Natural killer cell (primary cell): ENCODE data around the gene CCDC91. TPM values are rescaled to one million over a fixed set of nuclear protein-coding genes. Genes with fewer than 3 reads are reported as not detected.
"Not testable (repeated sequence)": the region's sequence is repeated elsewhere in the genome, so short reads cannot be mapped to it uniquely, and the experiment has no call there.

ENCODE experiments used
- ATAC-seq, 3 donors: fragments of 150-1000 bp in 2 of 3; fragments of 200-7000 bp in 1 of 3; cut with Tn5 transposase; 1 replicate in 1 of 3; 2 replicates in 2 of 3; pipeline ENCODE4 v1.10.0; 2021; ENCODE audit warnings: mild to moderate bottlenecking in 2 of 3, moderate library complexity in 2 of 3
- DNase-seq, 2 donors: peaks; one replicate each; pipeline versions ENCODE4 v3.0.0 to v3.0.0-alpha.2; 2013 to 2021; ENCODE audit warnings: mixed read lengths in 1 of 2
- H3K27ac ChIP-seq: one replicate; pipeline ENCODE4 v1.5.1; 2013; ENCODE audit warnings: mild to moderate bottlenecking, low read length
- H3K27me3 ChIP-seq: one replicate; pipeline ENCODE4 v1.6.1; 2013; ENCODE audit warnings: low read length; ENCODE audit not compliant: control insufficient read depth, insufficient read depth
- H3K36me3 ChIP-seq: one replicate; pipeline ENCODE4 v1.6.1; 2013; ENCODE audit warnings: low read length; ENCODE audit not compliant: control insufficient read depth, insufficient read depth
- H3K4me1 ChIP-seq: one replicate; pipeline ENCODE4 v1.6.1; 2013; ENCODE audit warnings: low read length; ENCODE audit not compliant: control insufficient read depth, insufficient read depth
- H3K4me3 ChIP-seq: one replicate; pipeline ENCODE4 v1.5.1; 2013; ENCODE audit warnings: low read length
- H3K9me3 ChIP-seq: one replicate; pipeline ENCODE4 v1.6.1; 2013; ENCODE audit warnings: low read length; ENCODE audit not compliant: control insufficient read depth, insufficient read depth
- H3K27ac Mint-ChIP-seq, 2 donors: one replicate each; pipeline ENCODE4 v1.8.0; 2022; ENCODE audit warnings: mild to moderate bottlenecking in 2 of 2, mixed read lengths in 2 of 2, moderate library complexity in 1 of 2
- H3K27me3 Mint-ChIP-seq, 2 donors: one replicate each; pipeline ENCODE4 v1.8.0; 2022; ENCODE audit warnings: low read depth in 2 of 2, mixed read lengths in 2 of 2
- H3K36me3 Mint-ChIP-seq: one replicate; pipeline ENCODE4 v1.8.0; 2022; ENCODE audit warnings: mixed read lengths
- H3K4me1 Mint-ChIP-seq, 2 donors: one replicate each; pipeline ENCODE4 v1.8.0; 2022; ENCODE audit warnings: mixed read lengths in 2 of 2
- H3K4me3 Mint-ChIP-seq: one replicate; pipeline ENCODE4 v1.8.0; 2022; ENCODE audit warnings: mild to moderate bottlenecking, moderate library complexity, mixed read lengths
- H3K9me3 Mint-ChIP-seq, 2 donors: one replicate each; pipeline ENCODE4 v1.8.0; 2022; ENCODE audit warnings: mixed read lengths in 2 of 2
- CTCF ChIP-seq: fragments of 200-600 bp; IDR thresholded peaks from one replicate; pipeline ENCODE4 v1.8.0; 2022; ENCODE audit warnings: antibody characterized with exemption
- WGBS: methylation state at CpG from one replicate; pipeline ENCODE4 v1.1.7; 2013; ENCODE audit warnings: missing lambda C conversion rate; ENCODE audit not compliant: insufficient coverage; 5-methylcytosine and 5-hydroxymethylcytosine counted together
- intact Hi-C: fragments of 100-400 bp; cut with micrococcal nuclease; formaldehyde crosslinking; loops from one replicate; pipeline ENCODE4 v1.14.2; 2022
- total RNA-seq, 4 donors: library from RNA; stranded (reverse); fragments of 120-200 nt in 1 of 4; gene quantifications; one replicate each; pipeline versions ENCODE4 v1.2.3 to v1.2.4, GENCODE V29; 2013 to 2022

Gene CCDC91
- total RNA-seq, 3 donors from 2014 or later (not counting 1 experiment from before 2014, with no cell fraction given), result 48.8 to 65.8 (median 60.2) TPM

GRCh38 chr12:28318273-28318672 is 128.0 kb downstream of the CCDC91 start:
- Mint-ChIP-seq H3K4me1 (peaks cover 13 to 26% of the 10 kb centered on the region in 2 donors), H3K36me3 (peaks cover 15% of the 10 kb centered on the region), H3K9me3 (peaks cover 4 to 8% of the 10 kb centered on the region in 2 donors), H3K4me3 (no peak overlapping the region), H3K27ac (no peak overlapping the region), H3K27me3 (no peaks in the 10 kb centered on the region)
- H3K4me3 ChIP-seq, result no peak overlapping the region
- no peaks in the 10 kb centered on the region for H3K4me1 ChIP-seq
- ATAC-seq (no peak), DNase-seq (no peak)
- peaks cover 8% of the 10 kb centered on the region for H3K36me3 ChIP-seq
- H3K9me3 ChIP-seq, result no peaks in the 10 kb centered on the region
- H3K27me3 ChIP-seq, result no peaks in the 10 kb centered on the region
- H3K27ac ChIP-seq, result no peak overlapping the region
- TF ChIP-seq CTCF, result no peak
- intact Hi-C loops, result no loop called here
- 96% methylated on average over 2 of the region's 3 CpGs for WGBS

- intact Hi-C loops, result no loop called here
- 100% methylated on average over 1 of the region's 1 CpG for WGBS
- peaks cover 15% of the 10 kb centered on the region for H3K36me3 Mint-ChIP-seq
Observed at GRCh38 chr12:28320353-28320752, 130.1 kb downstream of the CCDC91 start.

GRCh38 chr12:28327722-28328121 is 137.5 kb downstream of the CCDC91 start:
- Mint-ChIP-seq H3K27ac (no peak overlapping the region), H3K27me3 (no peaks in the 10 kb centered on the region), H3K36me3 (peaks cover 10% of the 10 kb centered on the region), H3K4me3 (no peak overlapping the region), H3K9me3 (peaks cover 0 to 2% of the 10 kb centered on the region in 2 donors), H3K4me1 (peaks cover 0 to 11% of the 10 kb centered on the region in 2 donors)
- WGBS, result 98% methylated on average over 4 of the region's 4 CpGs
- DNase-seq, result no peak
- no peak overlapping the region for H3K4me3 ChIP-seq
- no peaks in the 10 kb centered on the region for H3K9me3 ChIP-seq
- H3K27me3 ChIP-seq, result no peaks in the 10 kb centered on the region
- TF ChIP-seq CTCF, result no peak
- H3K27ac ChIP-seq, result no peak overlapping the region
- H3K36me3 ChIP-seq, result no peaks in the 10 kb centered on the region
- intact Hi-C loops, result no loop called here
- H3K4me1 ChIP-seq, result no peaks in the 10 kb centered on the region
- no peak for ATAC-seq

More at GRCh38 chr12:28320353-28320752, 130.1 kb downstream of the CCDC91 start:
- Histone ChIP-seq H3K9me3 (no peaks in the 10 kb centered on the region), H3K36me3 (peaks cover 6% of the 10 kb centered on the region), H3K4me3 (no peak overlapping the region), H3K27ac (no peak overlapping the region), H3K27me3 (no peaks in the 10 kb centered on the region), H3K4me1 (no peaks in the 10 kb centered on the region)
- no peak for ATAC-seq
- TF ChIP-seq CTCF, result no peak
- peaks cover 4 to 8% of the 10 kb centered on the region in 2 donors for H3K9me3 Mint-ChIP-seq
- no peak overlapping the region for H3K4me3 Mint-ChIP-seq
- peaks cover 13 to 17% of the 10 kb centered on the region in 2 donors for H3K4me1 Mint-ChIP-seq
- DNase-seq, result no peak
- peak overlapping the region in 1 of 2 donors; percentile 17 for H3K27ac Mint-ChIP-seq
- H3K27me3 Mint-ChIP-seq, result no peaks in the 10 kb centered on the region

GRCh38 chr12:28328967-28329366 is 138.7 kb downstream of the CCDC91 start:
- DNase-seq (no peak), ATAC-seq (no peak)
- TF ChIP-seq CTCF, result no peak
- H3K27me3 Mint-ChIP-seq, result no peaks in the 10 kb centered on the region
- Histone ChIP-seq H3K9me3 (no peaks in the 10 kb centered on the region), H3K4me1 (no peaks in the 10 kb centered on the region), H3K4me3 (no peak overlapping the region), H3K36me3 (no peaks in the 10 kb centered on the region), H3K27me3 (no peaks in the 10 kb centered on the region), H3K27ac (no peak overlapping the region)
- WGBS, result no CpG with 5 or more reads among the region's 2 CpGs
- H3K9me3 Mint-ChIP-seq, result peaks cover 0 to 2% of the 10 kb centered on the region in 2 donors
- peaks cover 10% of the 10 kb centered on the region for H3K36me3 Mint-ChIP-seq
- H3K4me3 Mint-ChIP-seq, result no peak overlapping the region
- H3K4me1 Mint-ChIP-seq, result peaks cover 0 to 11% of the 10 kb centered on the region in 2 donors
- intact Hi-C loops, result no loop called here
- H3K27ac Mint-ChIP-seq, result no peak overlapping the region

GRCh38 chr12:28329727-28330126 is 139.5 kb downstream of the CCDC91 start:
- H3K36me3 Mint-ChIP-seq, H3K27me3 ChIP-seq, ATAC-seq, DNase-seq, H3K36me3 ChIP-seq, H3K27ac ChIP-seq, H3K4me1 ChIP-seq, H3K9me3 Mint-ChIP-seq, H3K4me3 ChIP-seq, H3K9me3 ChIP-seq, H3K27ac Mint-ChIP-seq, intact Hi-C loops, H3K27me3 Mint-ChIP-seq, H3K4me3 Mint-ChIP-seq: not testable (repeated sequence)
- peaks cover 0 to 11% of the 10 kb centered on the region in 2 donors for H3K4me1 Mint-ChIP-seq
- 100% methylated on average over 2 of the region's 2 CpGs for WGBS
